NCI-H1930 (cell line): ENCODE measurements around the gene PRPS2.
A peak's percentile ranks its signal among the peaks of the same experiment; 100 is the strongest.

Experiments
- DNase-seq, 2 experiments: peaks; one replicate each; lab custom pipeline; 2025; lab: John Stamatoyannopoulos, UW

The PRPS2 gene

GRCh38 chrX:12791257-12792228, at the start of gene PRPS2:
TSS of gene PRPS2 (plus strand) at chrX:12791412. CDS start at chrX:12791498, 86 bp downstream.
- DNase-seq = peak; percentile 23 to 30

- DNase-seq = no peak
These were observed 49.8 kb upstream of the PRPS2 start for GRCh38 chrX:12741416-12741815.

GRCh38 chrX:12747433-12747832, 43.8 kb upstream of the PRPS2 start:
- DNase-seq = no peak

GRCh38 chrX:12751887-12752286, 39.3 kb upstream of the PRPS2 start:
- DNase-seq = no peak

GRCh38 chrX:12753366-12753765, 37.8 kb upstream of the PRPS2 start:
- no peak for DNase-seq

GRCh38 chrX:12758291-12758690, 32.9 kb upstream of the PRPS2 start:
- no peak for DNase-seq

- DNase-seq = no peak
These were observed 23.4 kb upstream of the PRPS2 start for GRCh38 chrX:12767856-12768255.

- no peak for DNase-seq
These were observed 22.7 kb upstream of the PRPS2 start for GRCh38 chrX:12768491-12768890.

- DNase-seq = no peak
These were observed 20.8 kb upstream of the PRPS2 start for GRCh38 chrX:12770440-12770839.

- DNase-seq = no peak
These were observed 19.7 kb upstream of the PRPS2 start for GRCh38 chrX:12771445-12772069.

- DNase-seq = no peak
These were observed 13.5 kb upstream of the PRPS2 start for GRCh38 chrX:12777670-12778069.

GRCh38 chrX:12779534-12779933, 11.7 kb upstream of the PRPS2 start:
- no peak for DNase-seq

GRCh38 chrX:12788645-12789044, 2.6 kb upstream of the PRPS2 start:
- DNase-seq = no peak

- no peak for DNase-seq
These were observed 1.2 kb upstream of the PRPS2 start for GRCh38 chrX:12789976-12790375.

GRCh38 chrX:12790885-12791256, 341 bp upstream of the PRPS2 start:
- DNase-seq = no peak

- no peak for DNase-seq
These were observed 1.5 kb downstream of the PRPS2 start for GRCh38 chrX:12792711-12793110.

GRCh38 chrX:12794654-12795053, 3.4 kb downstream of the PRPS2 start:
- DNase-seq = no peak

- no peak for DNase-seq
These were observed 7.4 kb downstream of the PRPS2 start for GRCh38 chrX:12798601-12799000.

- no peak for DNase-seq
These were observed 7.9 kb downstream of the PRPS2 start for GRCh38 chrX:12799118-12799517.

GRCh38 chrX:12802741-12803140, 11.5 kb downstream of the PRPS2 start:
- DNase-seq = no peak

GRCh38 chrX:12804655-12805054, 13.4 kb downstream of the PRPS2 start:
- DNase-seq = no peak

- DNase-seq = no peak
These were observed 14.1 kb downstream of the PRPS2 start for GRCh38 chrX:12805333-12805732.

GRCh38 chrX:12811658-12812057, 20.4 kb downstream of the PRPS2 start:
- DNase-seq = no peak
